Limb (tissue), 2 donors: ENCODE results near the gene DCTPP1.
A peak's percentile ranks its signal among the peaks of the same experiment; 100 is the strongest.
"Not testable (repeated sequence)": the region's sequence is repeated elsewhere in the genome, so short reads cannot be mapped to it uniquely, and the experiment has no call there.

Experiments used
- DNase-seq, 2 donors: peaks; one replicate each; pipeline ENCODE4 v3.0.0-alpha.2; 2016; ENCODE audit errors: extremely low spot score in 2 of 2

DCTPP1 gene

DNA sequence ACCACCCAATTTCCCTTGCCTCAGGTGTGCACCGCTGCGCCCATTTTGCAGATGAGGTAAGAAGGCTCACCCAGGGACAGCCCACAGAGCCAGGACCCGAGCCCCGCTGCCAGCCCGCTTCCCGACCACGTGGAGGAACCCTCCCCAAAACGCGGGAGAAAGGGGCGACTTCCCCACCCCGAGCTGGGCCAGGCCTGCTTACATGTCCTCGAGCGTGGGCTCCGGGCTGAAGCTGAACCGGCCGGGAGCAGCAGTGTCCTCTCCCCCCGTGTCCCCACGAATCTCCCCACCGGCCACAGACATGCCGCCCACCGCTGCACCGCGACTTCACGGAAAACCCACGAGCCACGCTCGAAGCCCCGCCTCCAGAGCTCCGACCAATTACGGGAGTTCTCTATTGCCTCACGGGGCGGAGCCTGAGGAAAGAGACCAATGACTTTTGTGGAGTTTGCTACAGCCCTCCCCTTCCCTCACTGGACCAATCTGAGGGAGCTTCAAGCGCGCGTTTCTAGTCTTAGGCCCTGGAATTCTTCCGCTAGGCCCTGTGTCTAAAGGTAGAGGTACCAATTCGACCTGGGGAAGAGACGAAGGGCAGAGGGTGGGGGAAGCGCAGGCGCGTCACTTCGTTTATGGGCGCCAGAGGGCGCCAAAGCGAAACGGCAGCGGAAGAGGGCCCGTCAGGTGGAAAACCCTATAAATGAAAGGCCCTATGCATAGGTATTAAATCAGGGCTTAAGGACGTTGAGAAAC is at the start of gene DCTPP1:
TSS of gene DCTPP1 (minus strand) at position 353 of the 750 bp plus-strand sequence. CDS start at position 303, 50 bp downstream.
- peak; percentile 92 to 98 for DNase-seq

DNA sequence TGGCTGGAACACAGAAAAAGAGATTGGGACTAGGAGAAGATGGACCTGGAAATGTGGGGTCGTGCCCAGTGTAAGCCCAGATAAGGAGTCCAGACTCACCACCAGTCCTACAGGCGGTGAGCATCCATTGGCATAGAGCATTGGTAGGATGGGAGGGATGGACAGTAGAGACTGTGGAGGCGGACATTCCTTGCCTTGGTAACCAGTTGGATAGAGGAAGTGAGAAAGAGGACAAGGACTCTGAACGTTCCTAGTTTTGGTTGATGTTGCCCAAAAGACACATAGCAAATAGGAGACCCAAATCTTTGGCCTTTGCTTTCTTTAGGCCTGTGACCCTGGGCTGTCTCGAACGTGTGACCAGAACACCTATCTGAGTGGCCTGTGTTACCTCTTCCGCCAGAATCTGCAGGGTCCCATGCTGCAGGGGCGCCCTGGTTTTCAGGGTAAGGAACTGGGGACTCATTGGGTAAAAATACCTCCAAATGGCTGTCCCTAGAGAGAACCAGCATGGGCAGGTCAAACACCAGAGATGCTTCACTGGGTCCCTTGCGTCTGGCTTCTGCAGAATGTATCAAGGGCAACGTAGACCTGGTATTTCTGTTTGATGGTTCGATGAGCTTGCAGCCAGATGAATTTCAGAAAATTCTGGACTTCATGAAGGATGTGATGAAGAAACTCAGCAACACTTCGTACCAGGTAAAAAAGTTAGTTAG is 49.1 kb upstream of the DCTPP1 start:
- DNase-seq: no peak

DNA sequence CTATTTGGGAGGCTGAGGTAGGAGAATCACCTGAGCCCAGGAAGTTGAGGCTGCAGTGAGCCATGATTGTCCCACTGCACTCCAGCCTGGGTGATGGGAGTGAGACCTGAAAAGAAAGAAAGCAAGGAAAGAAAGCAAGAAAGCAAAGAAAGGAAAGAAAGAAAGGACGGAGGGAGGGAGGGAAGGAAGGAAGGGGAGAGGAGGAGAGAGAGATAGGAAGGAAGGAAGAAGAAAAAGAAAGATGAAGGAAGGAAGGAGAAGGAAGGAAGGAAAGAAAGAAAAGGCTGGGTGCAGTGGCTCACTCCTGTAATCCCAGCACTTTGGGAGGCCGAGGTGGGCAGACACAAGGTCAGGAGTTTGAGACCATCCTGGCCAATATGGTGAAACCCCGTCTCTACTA is 47.9 kb upstream of the DCTPP1 start:
- DNase-seq: not testable (repeated sequence)

DNA sequence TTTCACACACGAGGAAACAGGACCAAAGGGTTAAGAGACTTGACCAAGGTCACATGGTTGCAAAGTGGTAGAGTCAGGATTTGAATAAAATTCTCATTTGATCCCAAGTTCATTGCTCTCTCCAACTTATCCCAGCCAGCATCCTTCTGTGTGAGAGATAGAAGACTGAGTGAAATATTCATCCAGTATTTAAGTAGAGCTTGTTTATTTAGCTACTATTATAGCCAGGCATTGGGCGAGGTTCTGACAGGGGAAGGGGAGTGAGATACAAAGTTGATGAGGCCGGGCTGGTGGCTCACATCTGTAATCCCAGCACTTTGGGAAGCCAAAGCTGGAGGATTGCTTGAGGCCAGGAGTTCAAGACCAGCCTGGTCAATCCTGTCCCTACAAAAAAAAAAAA is 47.2 kb upstream of the DCTPP1 start:
- no peak for DNase-seq

DNA sequence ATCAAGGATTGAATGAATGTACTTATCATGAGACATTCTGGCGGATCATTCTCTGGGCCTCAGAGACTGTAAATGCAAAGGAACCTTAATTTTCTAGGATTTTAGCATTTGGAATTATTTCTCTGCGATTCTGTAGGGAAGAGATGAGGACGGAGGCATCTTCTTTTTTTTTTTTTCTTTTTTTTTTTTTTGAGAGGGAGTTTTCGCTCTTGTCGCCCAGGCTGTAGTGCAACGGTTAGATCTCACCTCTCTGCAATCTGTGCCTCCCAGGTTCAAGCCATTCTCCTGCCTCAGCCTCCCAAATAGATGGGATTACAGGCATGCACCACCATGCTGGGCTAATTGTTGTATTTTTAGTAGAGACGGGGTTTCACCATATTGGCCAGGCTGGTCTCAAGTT is 44.9 kb upstream of the DCTPP1 start:
- DNase-seq: no peak

DNA sequence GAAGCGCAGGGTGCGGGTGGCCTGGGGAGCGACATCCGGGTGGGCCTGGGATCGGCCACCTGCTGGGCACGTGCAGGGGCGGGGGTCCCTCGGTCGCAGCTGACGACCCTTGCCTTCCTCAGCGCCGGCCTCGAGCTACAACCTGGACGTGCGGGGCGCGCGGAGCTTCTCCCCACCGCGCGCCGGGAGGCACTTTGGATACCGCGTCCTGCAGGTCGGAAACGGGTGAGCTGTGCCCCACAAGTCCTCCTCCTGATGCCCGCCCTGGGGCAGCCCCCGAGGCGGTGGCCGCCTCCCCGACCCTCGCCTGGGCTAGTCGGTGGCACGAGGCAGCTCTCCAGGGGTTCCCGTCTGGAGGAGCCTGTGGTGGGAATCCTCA is 44.2 kb upstream of the DCTPP1 start:
- no peak for DNase-seq

DNA sequence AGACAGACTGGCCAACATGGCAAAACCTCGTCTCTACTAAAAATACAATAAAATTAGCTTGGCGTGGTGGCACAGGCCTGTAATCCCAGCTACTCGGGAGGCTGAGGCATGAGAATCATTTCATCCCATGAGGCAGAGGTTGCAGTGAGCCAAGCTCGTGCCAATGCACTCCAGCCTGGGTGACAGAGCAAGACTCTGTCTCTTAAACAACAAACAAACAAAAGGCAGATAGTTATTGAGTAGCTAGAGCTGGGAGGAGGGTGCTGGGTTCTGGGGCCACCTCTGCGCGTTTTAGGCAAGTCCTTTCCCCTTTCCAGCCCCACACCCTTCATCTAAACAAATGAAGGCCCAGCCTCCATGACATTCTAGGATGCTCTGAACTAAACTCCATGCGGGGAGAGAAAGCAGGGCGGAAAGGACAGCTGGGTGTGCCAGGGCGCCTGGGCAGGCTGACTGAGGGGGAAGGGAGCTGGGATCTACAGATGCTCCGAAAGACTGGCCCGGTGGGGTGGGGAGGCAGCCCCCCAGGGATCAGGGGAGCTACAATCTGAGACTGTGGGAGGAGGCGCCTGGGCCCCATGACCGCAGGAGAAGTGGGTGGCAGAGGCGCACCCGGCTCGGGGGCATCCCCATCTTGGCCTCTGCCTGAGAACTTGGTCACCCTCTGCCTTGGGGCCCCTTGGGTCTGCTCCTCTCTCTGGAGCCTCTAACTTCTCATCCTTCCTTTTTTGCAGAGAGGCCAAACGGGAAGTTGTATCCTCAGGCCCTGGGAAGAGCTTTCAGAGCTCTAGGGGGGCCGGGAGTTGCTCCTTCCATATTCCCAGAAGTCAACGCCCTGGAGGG is 43.6 kb upstream of the DCTPP1 start:
- DNase-seq: no peak

DNA sequence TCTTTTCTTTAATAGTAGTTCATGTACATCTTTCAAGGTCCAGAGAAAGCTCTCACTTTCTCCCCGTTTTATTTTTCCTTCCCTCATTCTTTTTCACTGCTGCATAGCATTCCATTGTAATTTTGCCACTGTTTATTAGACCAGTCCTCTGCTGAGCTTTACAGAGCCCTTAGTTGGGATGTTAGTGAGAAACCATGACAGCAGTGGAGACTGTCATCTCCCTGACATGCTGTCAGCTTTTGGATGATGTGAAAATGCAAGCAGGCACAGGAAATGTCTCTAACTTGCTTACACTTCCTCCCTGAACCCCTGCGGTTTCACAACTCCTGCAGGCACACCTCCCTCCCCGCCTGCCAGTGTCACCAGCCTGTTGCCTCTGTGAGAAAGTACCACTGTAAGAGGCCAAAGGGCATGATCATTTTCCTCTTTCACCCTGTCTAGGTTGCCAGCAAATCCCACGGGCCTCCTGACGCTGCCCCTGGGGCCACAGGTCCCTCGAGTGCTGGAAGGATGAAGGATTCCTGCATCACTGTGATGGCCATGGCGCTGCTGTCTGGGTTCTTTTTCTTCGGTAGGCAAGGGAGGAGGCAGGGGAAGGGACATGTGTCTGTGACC is 42.6 kb upstream of the DCTPP1 start, which contains the start of gene ITGAL:
TSS of gene ITGAL (plus strand) at position 415 of the 615 bp plus-strand sequence. CDS start at position 511, 96 bp downstream.
- DNase-seq: no peak

DNA sequence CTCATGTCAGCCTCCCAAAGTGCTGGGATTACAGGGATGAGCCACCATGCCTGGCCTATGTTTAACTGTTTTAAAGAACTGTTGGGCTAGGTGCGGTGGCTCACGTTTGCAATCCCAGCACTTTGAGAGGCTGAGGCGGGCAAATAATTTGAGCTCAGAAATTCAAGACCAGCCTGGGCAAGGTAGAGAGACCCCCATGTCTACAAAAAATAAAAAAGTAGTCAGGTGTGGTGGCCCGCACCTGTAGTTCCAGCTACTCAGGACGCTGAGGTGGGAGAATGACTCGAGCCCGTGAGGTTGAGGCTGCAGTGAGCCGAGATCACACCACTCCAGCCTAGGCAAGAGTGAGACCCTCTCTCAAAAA is 40.8 kb upstream of the DCTPP1 start:
- DNase-seq: no peak

DNA sequence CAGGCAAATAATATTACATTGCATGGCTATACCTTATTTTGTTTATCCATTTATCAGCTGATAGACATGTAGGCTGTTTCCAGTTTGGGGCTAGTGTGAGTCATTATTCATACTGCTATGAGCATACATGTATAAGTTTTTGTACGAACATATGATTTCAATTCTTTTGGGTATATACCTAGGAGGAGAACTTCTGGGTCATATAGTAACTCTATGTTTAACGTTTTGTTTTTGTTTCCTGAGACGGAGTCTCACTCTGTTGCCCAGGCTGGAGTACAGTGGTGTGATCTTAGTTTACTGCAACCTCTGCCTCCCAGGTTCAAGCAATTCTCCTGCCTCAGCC is 40.3 kb upstream of the DCTPP1 start:
- no peak for DNase-seq

DNA sequence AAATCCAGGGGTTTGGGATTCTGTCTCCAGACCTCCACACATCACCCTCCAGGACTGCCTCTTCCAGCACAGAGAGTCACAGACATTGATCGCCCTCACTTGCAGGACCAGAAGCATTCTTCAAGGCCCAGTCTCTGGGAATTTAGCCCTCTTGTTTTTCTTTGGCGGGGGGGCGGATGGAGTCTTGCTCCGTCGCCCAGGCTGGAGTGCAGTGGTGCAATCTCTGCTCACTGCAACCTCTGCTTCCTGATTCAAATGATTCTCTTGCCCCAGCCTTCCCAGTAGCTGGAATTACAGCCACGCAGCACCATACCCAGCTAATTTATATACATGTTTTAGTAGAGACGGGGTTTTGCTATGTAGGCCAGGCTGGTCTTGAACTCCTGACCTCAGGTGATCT is 34.2 kb upstream of the DCTPP1 start:
- DNase-seq: no peak

DNA sequence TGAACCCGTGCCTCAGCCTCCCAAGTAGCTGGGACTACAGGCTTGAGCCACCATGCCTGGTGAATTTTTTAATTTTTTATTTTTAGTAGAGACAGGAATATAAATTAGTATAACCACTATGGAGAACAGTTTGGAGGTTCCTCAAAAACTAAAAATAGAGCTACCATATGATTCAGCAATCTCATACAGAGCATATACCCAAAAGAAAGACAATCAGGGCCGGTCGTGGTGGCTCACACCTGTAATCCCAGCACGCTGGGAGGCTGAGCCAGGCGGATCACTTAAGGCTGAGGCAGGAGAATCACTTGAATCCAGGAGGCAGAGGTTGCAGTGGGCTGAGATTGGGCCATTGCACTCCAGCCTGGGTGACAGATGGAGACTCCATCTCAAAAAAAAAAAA is 31.6 kb upstream of the DCTPP1 start:
- not testable (repeated sequence) for DNase-seq

DNA sequence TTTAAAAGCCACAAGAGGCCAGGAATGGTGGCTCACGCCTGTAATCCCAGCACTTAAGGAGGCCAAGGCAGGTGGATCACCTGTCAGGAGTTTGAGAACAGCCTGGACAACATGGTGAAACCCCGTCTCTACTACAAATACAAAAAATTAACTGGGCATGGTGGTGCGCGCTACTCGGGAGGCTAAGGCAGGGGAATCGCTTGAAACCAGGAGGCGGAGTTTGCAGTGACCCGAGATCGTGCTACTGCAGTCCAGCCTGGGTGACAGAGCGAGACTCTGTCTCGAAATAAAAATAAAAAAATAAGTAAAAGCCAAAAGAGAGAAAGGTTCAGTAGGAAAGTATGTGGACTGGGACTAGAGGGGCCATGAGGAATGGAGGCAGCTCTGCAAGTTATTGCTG is 29.6 kb upstream of the DCTPP1 start:
- no peak for DNase-seq

DNA sequence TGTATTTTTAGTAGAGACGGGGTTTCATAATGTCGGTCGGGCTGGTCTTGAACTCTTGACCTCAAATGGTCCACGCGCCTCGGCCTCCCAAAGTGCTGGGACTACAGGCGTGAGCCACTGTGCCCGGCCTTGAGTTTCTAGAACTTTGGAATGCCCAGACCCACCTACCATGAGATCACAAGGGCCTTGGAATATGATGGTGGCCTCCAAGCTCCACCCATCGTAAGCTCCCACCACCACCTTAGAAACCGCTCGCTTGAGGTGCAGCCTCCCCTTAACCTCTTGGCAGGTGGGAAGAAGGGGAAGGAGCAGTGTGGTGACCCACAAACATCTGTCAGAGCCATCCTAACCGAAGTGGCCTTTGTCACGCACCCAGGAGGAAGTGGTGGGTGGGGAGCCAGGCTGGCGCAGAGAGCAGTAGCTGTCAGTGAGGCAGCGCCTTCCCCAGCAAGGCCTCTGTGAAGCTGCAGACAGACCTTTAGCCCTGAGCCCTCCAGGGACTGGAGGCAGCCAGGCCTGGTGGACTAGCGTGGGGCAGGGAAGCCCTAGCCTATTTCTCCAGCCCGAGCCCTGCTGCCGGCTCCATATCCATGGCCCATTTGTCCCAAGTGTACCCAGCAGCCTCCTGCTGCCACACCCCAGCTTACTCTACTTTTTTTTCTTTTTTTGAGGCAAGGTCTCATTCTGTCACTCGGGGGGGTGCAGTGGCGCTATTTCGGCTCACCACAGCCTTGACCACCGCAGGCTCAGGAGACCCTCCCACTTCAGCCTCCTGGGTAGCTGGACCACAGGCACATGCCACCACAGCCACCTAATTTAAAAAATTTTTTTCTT is 28.9 kb upstream of the DCTPP1 start:
- DNase-seq: no peak

DNA sequence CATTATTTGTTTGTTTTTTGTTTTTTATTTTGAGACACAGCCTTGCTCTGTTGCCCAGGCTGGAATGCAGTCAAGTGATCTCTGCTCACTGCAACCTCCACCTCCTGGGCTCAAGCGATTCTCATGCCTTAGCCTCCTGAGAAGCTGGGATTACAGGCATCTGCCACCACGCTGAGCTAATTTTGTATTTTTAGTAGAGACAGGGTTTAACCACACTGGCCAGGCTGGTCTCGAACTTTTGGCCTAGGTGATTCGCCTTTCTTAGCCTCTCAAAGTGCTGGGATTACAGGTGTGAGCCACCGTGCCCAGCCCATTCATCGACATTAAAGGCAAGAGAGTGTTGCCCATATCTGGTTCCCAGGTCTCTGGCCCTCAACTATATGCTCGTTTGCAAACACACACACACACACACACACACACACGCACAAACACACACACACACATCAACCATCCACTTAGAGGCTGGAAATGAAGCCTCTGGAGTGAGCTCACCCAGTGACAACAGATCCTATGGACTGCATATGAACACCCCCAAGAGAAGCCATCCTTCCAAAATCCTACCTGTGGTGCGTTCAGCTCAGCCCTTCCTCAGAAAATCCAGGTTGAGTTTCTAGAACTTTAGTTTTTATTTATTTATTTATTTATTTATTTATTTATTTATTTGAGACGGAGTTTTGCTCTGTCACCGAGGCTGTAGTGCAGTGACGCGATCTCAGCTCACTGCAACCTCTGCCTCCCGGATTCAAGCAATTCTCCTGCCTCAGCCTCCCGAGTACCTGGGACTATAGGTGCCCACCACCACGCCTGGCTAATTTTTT is 28.1 kb upstream of the DCTPP1 start:
- DNase-seq: no peak

DNA sequence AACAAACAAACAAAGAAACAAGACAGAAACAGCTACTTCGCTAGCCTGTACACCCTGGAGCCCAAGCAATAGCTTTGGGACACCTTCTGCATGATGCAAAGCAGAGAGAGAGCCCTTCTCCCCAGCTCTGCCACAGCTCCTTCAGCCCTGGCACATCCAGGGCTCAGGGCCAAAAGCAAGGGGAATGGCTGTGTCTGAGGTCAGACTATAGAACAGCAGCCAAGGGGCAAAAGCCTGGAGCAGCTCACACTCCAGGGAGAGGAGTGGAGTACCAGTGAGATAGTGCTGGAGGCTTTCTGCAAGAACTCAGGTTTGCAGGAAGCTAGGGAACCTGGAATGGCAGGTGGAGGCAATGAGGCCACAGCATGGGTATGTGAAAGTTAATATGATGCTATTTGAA is 27.4 kb upstream of the DCTPP1 start:
- no peak for DNase-seq

DNA sequence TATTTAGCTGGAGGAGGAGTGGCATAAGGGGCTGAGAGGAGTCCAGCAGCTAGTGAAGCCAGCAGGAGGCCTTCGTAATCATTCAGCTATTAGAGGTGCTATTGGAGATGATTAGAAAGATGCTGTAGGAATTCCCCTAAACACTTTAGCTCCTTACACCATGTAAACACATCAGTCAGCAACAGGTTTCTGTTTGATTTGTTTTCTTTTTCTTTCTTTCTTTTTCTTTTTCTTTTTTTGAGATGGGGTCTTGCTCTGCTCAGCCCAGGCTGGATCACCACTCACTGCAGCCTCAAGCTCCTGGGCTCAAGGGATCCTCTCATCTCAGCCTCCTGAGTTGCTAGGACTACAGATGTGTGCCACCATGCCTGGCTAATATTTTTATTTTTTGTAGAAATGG is 26.5 kb upstream of the DCTPP1 start:
- no peak for DNase-seq

DNA sequence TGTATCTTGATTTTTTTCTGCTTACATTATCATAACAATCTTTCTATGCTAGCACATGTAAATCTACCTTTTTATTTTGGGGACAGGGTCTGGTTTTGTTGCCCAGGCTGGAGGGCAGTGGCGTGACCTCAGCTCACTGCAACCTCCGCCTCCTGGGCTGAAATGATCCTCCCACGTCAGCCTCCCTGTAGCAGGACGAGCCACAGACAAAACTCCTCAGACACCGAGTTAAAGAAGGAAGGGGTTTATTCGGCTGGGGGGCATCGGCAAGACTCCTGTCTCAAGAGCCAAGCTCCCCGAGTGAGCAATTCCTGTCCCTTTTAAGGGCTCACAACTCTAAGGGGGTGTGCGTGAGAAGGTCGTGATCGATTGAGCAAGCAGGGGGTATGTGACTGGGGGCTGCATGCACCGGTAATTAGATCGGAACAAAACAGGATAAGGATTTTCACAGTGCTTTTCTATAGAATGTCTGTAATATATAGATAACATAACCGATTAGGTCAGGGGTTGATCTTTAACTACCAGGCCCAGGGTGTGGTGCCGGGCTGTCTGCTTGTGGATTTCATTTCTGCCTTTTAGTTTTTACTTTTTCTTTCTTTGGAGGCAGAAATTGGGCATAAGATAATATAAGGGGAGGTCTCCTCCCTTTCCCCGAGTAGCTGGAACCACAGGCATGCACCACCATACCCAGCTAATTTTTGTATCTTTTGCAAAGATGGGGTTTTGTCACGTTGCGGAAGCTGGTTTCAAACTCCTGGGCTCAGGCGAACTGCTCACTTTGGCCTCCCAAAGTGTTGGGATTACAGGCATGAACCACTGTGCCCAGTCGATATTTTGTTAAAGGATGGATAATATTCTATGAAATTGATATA is 23.1 kb upstream of the DCTPP1 start:
- not testable (repeated sequence) for DNase-seq

DNA sequence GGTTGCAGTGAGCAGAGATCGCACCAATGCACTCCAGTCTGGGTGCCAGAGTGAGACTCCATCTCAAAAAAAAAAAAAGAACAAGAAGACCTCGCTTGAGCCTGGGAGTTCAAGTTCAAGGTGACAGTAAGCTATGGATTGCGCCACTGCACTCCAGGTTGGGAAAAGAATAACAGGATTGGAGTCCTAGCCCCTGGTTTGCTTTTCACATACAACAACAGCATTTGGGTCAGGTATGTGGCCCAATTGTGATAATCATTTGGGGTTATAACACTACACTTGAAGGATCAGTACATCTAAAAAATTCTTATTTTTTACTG is 19.2 kb upstream of the DCTPP1 start:
- no peak for DNase-seq
